GM23338 (cell line): ENCODE data around the gene CHAD. TPM values are rescaled to one million over a fixed set of nuclear protein-coding genes. Genes with fewer than 3 reads are reported as not detected.

ENCODE experiments used
- ATAC-seq: fragments of 200-7000 bp; cut with Tn5 transposase; 3 replicates; pipeline ENCODE4 v1.9.1; 2020
- DNase-seq: peaks from one replicate; pipeline ENCODE4 v3.0.0-alpha.2; 2015; ENCODE audit warnings: low spot score
- H2AFZ ChIP-seq: fragments of 200-600 bp; sonication (generic); 2 replicates; pipeline ENCODE4 v1.8.0; 2016; ENCODE audit warnings: antibody characterized with exemption, mild to moderate bottlenecking, moderate library complexity
- H3F3A ChIP-seq: fragments of 200-600 bp; sonication (generic); replicated peaks from 2 replicates; pipeline ENCODE4 v1.8.0; 2017; ENCODE audit warnings: antibody characterized with exemption, mixed run types, low read depth
- H3K27ac ChIP-seq: fragments of 200-600 bp; sonication (generic); 2 replicates; pipeline ENCODE4 v1.6.1; 2016; ENCODE audit warnings: low read depth
- H3K27me3 ChIP-seq: fragments of 200-600 bp; sonication (generic); 2 replicates; pipeline ENCODE4 v1.8.0; 2016; ENCODE audit warnings: mild to moderate bottlenecking, mixed run types, moderate library complexity; ENCODE audit not compliant: insufficient read depth
- H3K36me3 ChIP-seq: fragments of 200-600 bp; sonication (generic); 2 replicates; pipeline ENCODE4 v1.8.0; 2016; ENCODE audit warnings: mild to moderate bottlenecking; ENCODE audit not compliant: insufficient read depth
- H3K4me1 ChIP-seq: fragments of 200-600 bp; sonication (generic); 2 replicates; pipeline ENCODE4 v1.8.0; 2016; ENCODE audit warnings: mild to moderate bottlenecking, moderate library complexity; ENCODE audit not compliant: insufficient read depth
- H3K4me2 ChIP-seq: fragments of 200-600 bp; sonication (generic); 2 replicates; pipeline ENCODE4 v1.7.1; 2017; ENCODE audit warnings: mixed run types
- H3K4me3 ChIP-seq: fragments of 200-600 bp; sonication (generic); 2 replicates; pipeline ENCODE4 v1.6.1; 2016; ENCODE audit warnings: mixed run types
- H3K79me2 ChIP-seq: fragments of 200-600 bp; sonication (generic); replicated peaks from 2 replicates; pipeline ENCODE4 v1.8.0; 2017; ENCODE audit warnings: mild to moderate bottlenecking; ENCODE audit not compliant: insufficient read depth
- H3K9me2 ChIP-seq: fragments of 200-600 bp; sonication (generic); 2 replicates; pipeline ENCODE4 v1.8.0; 2017; ENCODE audit not compliant: insufficient read depth
- H4K20me1 ChIP-seq: fragments of 200-600 bp; sonication (generic); replicated peaks from 2 replicates; pipeline ENCODE4 v1.8.0; 2017; ENCODE audit warnings: mild to moderate bottlenecking; ENCODE audit not compliant: insufficient read depth
- H3K27ac Mint-ChIP-seq: 2 replicates; pipeline ENCODE4 v1.8.0; 2020; ENCODE audit warnings: inconsistent platforms, mild to moderate bottlenecking, moderate library complexity, mixed read lengths
- H3K27me3 Mint-ChIP-seq: 3 replicates; pipeline ENCODE4 v1.8.0; 2022; ENCODE audit warnings: low read depth, mild to moderate bottlenecking, moderate library complexity, mixed read lengths, inconsistent platforms; ENCODE audit not compliant: insufficient read depth, poor library complexity
- H3K36me3 Mint-ChIP-seq: 3 replicates; pipeline ENCODE4 v1.8.0; 2021; ENCODE audit warnings: low read depth, mild to moderate bottlenecking, inconsistent platforms, moderate library complexity, mixed read lengths
- H3K4me1 Mint-ChIP-seq: 3 replicates; pipeline ENCODE4 v1.8.0; 2020; ENCODE audit warnings: mild to moderate bottlenecking, inconsistent platforms, mixed read lengths
- H3K4me3 Mint-ChIP-seq: 3 replicates; pipeline ENCODE4 v1.8.0; 2021; ENCODE audit warnings: moderate library complexity, mild to moderate bottlenecking, inconsistent platforms, mixed read lengths
- H3K9me3 Mint-ChIP-seq: 3 replicates; pipeline ENCODE4 v1.8.0; 2020; ENCODE audit warnings: moderate library complexity, mild to moderate bottlenecking, inconsistent platforms, mixed read lengths
- CREB1 ChIP-seq: fragments of 250-450 bp; sonication (Bioruptor Pico); IDR thresholded peaks from 2 replicates; pipeline ENCODE4 v1.5.0; 2020; ENCODE audit warnings: low read depth, mild to moderate bottlenecking, moderate library complexity
- ETS1 ChIP-seq: IDR thresholded peaks from 2 replicates; pipeline ENCODE4 v1.6.1; 2016; ENCODE audit warnings: antibody characterized with exemption
- EZH2 ChIP-seq: fragments of 200-600 bp; sonication (generic); IDR thresholded peaks from one replicate; pipeline ENCODE4 v1.8.0; 2017; ENCODE audit warnings: antibody characterized with exemption, mild to moderate bottlenecking, low read depth; ENCODE audit not compliant: unreplicated experiment
- EZH2phosphoT487 ChIP-seq: fragments of 200-600 bp; sonication (generic); IDR thresholded peaks from one replicate; pipeline ENCODE4 v1.8.1; 2018; ENCODE audit warnings: antibody characterized with exemption; ENCODE audit not compliant: unreplicated experiment
- STAT1 ChIP-seq: IDR thresholded peaks from one replicate; pipeline ENCODE4 v1.6.1; 2016; ENCODE audit warnings: antibody characterized with exemption; ENCODE audit not compliant: unreplicated experiment
- ZNF462 ChIP-seq: fragments of 250-450 bp; sonication (Bioruptor Pico); IDR thresholded peaks from 2 replicates; pipeline ENCODE4 v1.5.0; 2020; ENCODE audit warnings: mild to moderate bottlenecking, moderate library complexity
- polyA plus RNA-seq: library from polyadenylated mRNA; unstranded; fragments of >200 nt; fragmentation: Nextera tagmentation; extraction: Ambion mirVana; gene quantifications from 2 replicates; pipeline ENCODE4 v1.2.1, GENCODE V29; 2016
- total RNA-seq: library from RNA; depleted of rRNA; stranded (reverse); fragments of >200 nt; shearing (Covaris generic); gene quantifications from 2 replicates; pipeline ENCODE4 v1.2.3, GENCODE V29; 2014

CHAD gene
- total and polyA plus RNA-seq, 2 experiments from 2014 or later: 0.18 TPM; not detected in 1

- Histone ChIP-seq H2AFZ (no peak overlapping the region), H3K79me2 (no peaks in the 10 kb centered on the region), H3K9me2 (no peaks in the 10 kb centered on the region), H4K20me1 (no peaks in the 10 kb centered on the region), H3K4me3 (no peak overlapping the region), H3F3A (no peaks in the 10 kb centered on the region), H3K27ac (no peak overlapping the region), H3K4me2 (no peak overlapping the region), H3K4me1 (no peaks in the 10 kb centered on the region), H3K27me3 (no peaks in the 10 kb centered on the region), H3K36me3 (no peaks in the 10 kb centered on the region)
- H3K36me3 Mint-ChIP-seq: peaks cover 31% of the 10 kb centered on the region
- TF ChIP-seq EZH2phosphoT487: no peak
- no peak for TF ChIP-seq ETS1
- TF ChIP-seq EZH2: no peak
- H3K27me3 Mint-ChIP-seq: peaks cover 6% of the 10 kb centered on the region
- ATAC-seq (no peak), DNase-seq (no peak)
- no peaks in the 10 kb centered on the region for H3K9me3 Mint-ChIP-seq
- no peak overlapping the region for H3K4me3 Mint-ChIP-seq
- H3K4me1 Mint-ChIP-seq: peaks cover 2% of the 10 kb centered on the region; the same call in 1 of the 3 replicates
- H3K27ac Mint-ChIP-seq: no peak overlapping the region
These were observed 18.8 kb upstream of the CHAD start for GRCh38 chr17:50487213-50488096.

GRCh38 chr17:50484386-50485155, 15.9 kb upstream of the CHAD start:
- no peak overlapping the region for H3K27ac Mint-ChIP-seq
- Histone ChIP-seq H4K20me1 (no peaks in the 10 kb centered on the region), H3K4me1 (peaks cover 5% of the 10 kb centered on the region; the same call in 1 of the 2 replicates), H3F3A (no peaks in the 10 kb centered on the region), H3K27me3 (no peaks in the 10 kb centered on the region), H2AFZ (no peak overlapping the region), H3K36me3 (no peaks in the 10 kb centered on the region), H3K4me3 (no peak overlapping the region), H3K27ac (no peak overlapping the region), H3K4me2 (no peak overlapping the region), H3K9me2 (no peaks in the 10 kb centered on the region), H3K79me2 (no peaks in the 10 kb centered on the region)
- TF ChIP-seq ZNF462 (CRISPR knock-in tag) (no peak), CREB1 (CRISPR knock-in tag) (no peak), STAT1 (no peak)
- peaks cover 10% of the 10 kb centered on the region for H3K27me3 Mint-ChIP-seq
- H3K9me3 Mint-ChIP-seq: no peaks in the 10 kb centered on the region
- DNase-seq (no peak), ATAC-seq (no peak)
- H3K4me1 Mint-ChIP-seq: peaks cover 7% of the 10 kb centered on the region; the same call in 2 of the 3 replicates
- H3K36me3 Mint-ChIP-seq: peaks cover 33% of the 10 kb centered on the region
- no peak overlapping the region for H3K4me3 Mint-ChIP-seq
